ENCODE data around the gene TMEM254. TPM values are rescaled to one million over a fixed set of nuclear protein-coding genes. Genes with fewer than 3 reads are reported as not detected.

The TMEM254 gene
- total RNA-seq, 1 donor from 2014 or later = 18.6 TPM

- Histone ChIP-seq H3K27me3 (ENCODE audit: low read depth) (peaks cover 14% of the 10 kb centered on the region), H3K4me1 (peaks cover 26% of the 10 kb centered on the region), H3K36me3 (no peaks in the 10 kb centered on the region), H3K9me3 (no peaks in the 10 kb centered on the region), H3K27ac (no peak overlapping the region), H3K4me3 (no peak overlapping the region)
- ATAC-seq (no peak), DNase-seq (no peak)
- intact Hi-C loops (cut with DNase I) = loop anchor here (10.0 kb wide), 1 partner anchor 65 kb away; the partner anchor contains the start of gene ANXA11
- TF ChIP-seq CTCF (IDR thresholded peaks at IDR 0.05) = no peak
Observed at GRCh38 chr10:80140251-80140650, 61.8 kb downstream of the TMEM254 start.

GRCh38 chr10:80141696-80142460, 63.4 kb downstream of the TMEM254 start:
- ATAC-seq (no peak), DNase-seq (no peak)
- no peaks in the 10 kb centered on the region for H3K36me3 ChIP-seq
- intact Hi-C loops (cut with DNase I) = loop anchor here (10.0 kb wide), 1 partner anchor 63 kb away; the partner anchor contains the start of gene ANXA11
- no peak overlapping the region for H3K4me3 ChIP-seq
- no peak for TF ChIP-seq CTCF (IDR thresholded peaks at IDR 0.05)
- no peaks in the 10 kb centered on the region for H3K9me3 ChIP-seq
- H3K4me1 ChIP-seq = peaks cover 18% of the 10 kb centered on the region
- no peak overlapping the region for H3K27ac ChIP-seq
- H3K27me3 ChIP-seq (ENCODE audit: low read depth) = peaks cover 5% of the 10 kb centered on the region

Other genes starting within 250 kb of the TMEM254 start
- gene SFTPD, start 129.6 kb upstream of the TMEM254 start, total RNA-seq = 630 TPM
- 38.0 TPM for gene PLAC9, start 54.1 kb downstream of the TMEM254 start, total RNA-seq
- gene ANXA11, start 126.9 kb downstream of the TMEM254 start, total RNA-seq = 306 TPM
- gene MAT1A, start 211.0 kb downstream of the TMEM254 start, total RNA-seq = 1.0 TPM

Data from lower lobe of right lung (tissue), 2 donors.